HFFc6 (cell line): ENCODE measurements around the gene GFRA1. TPM values are rescaled to one million over a fixed set of nuclear protein-coding genes. Genes with fewer than 3 reads are reported as not detected.
A peak's percentile ranks its signal among the peaks of the same experiment; 100 is the strongest.

Experiments used
- DNase-seq: peaks from one replicate; pipeline ENCODE4 v3.0.0-alpha.2; 2018
- H3K27ac Mint-ChIP-seq: 2 replicates; pipeline ENCODE4 v1.8.0; 2020; ENCODE audit warnings: mild to moderate bottlenecking, mixed read lengths
- H3K27me3 Mint-ChIP-seq: 2 replicates; pipeline ENCODE4 v1.8.0; 2021; ENCODE audit warnings: mild to moderate bottlenecking, moderate library complexity, mixed read lengths; ENCODE audit not compliant: insufficient read depth
- H3K36me3 Mint-ChIP-seq: 2 replicates; pipeline ENCODE4 v1.8.0; 2021; ENCODE audit warnings: low read depth, mixed read lengths
- H3K4me1 Mint-ChIP-seq: 2 replicates; pipeline ENCODE4 v1.8.0; 2020; ENCODE audit warnings: low read depth, mixed read lengths
- H3K4me3 Mint-ChIP-seq: 2 replicates; pipeline ENCODE4 v1.8.0; 2020; ENCODE audit warnings: mild to moderate bottlenecking, moderate library complexity, mixed read lengths
- H3K9me3 Mint-ChIP-seq: 2 replicates; pipeline ENCODE4 v1.8.0; 2020; ENCODE audit warnings: mild to moderate bottlenecking, mixed read lengths
- CTCF ChIP-seq: fragments of 200-600 bp; sonication (generic); IDR thresholded peaks from 2 replicates; pipeline ENCODE4 v1.5.0; 2021; ENCODE audit warnings: antibody characterized with exemption, mild to moderate bottlenecking
- total RNA-seq, 6 experiments: library from RNA; stranded (reverse); fragmentation: NEBNext Ultra II Directional; extraction: Animal tissue kit (Norgen Biotek cat#: 25700); gene quantifications; 2 replicates in 1 of 6; 3 replicates in 5 of 6; pipeline ENCODE4 v1.2.3, GENCODE V29; 2021

The GFRA1 gene
- total RNA-seq, 6 experiments from 2014 or later, result 7.3 to 17.2 (median 15.9) TPM

- Mint-ChIP-seq H3K27ac (peak overlapping the region; percentile 91; the same call in 1 of the 2 replicates), H3K9me3 (no peaks in the 10 kb centered on the region), H3K36me3 (no peaks in the 10 kb centered on the region), H3K27me3 (peaks cover 4% of the 10 kb centered on the region), H3K4me1 (peaks cover 32% of the 10 kb centered on the region), H3K4me3 (no peak overlapping the region)
- TF ChIP-seq CTCF, result no peak
- DNase-seq, result no peak
Observed at GRCh38 chr10:116112232-116113231, 160.5 kb downstream of the GFRA1 start.

DNA sequence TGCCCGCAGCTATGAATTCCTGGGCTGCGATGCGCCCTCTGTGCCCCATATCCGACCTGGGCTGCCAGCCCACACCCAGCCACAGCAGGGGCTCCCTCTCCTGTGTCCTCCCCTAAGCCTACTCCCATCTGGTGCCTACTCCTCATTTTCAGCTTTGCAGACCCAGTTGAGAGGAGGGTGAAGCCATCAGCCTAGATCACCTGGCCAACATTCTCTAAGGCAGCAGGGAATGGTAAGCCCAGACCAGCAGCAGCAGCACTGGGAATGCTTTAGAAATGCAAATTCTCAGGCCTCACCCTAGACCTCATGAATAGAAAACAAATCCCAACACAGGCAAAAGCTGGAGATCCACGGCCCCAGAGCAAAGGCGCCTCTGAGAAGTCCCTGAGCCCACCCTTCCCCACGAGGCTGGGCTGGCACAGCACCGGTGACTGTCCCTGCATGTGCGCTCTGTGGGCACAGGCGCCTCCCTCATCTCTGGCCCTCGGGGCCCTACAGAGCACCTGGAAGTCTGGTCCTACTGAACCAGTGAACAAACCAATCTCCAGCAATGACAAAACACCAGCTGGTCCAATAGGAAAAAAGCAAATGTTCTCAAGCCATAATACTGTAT lies 161.4 kb downstream of the GFRA1 start:
- no peak overlapping the region for H3K27ac Mint-ChIP-seq
- H3K36me3 Mint-ChIP-seq, result no peaks in the 10 kb centered on the region; the same call in 1 of the 2 replicates
- no peak for TF ChIP-seq CTCF
- H3K9me3 Mint-ChIP-seq, result no peaks in the 10 kb centered on the region
- H3K27me3 Mint-ChIP-seq, result peaks cover 4% of the 10 kb centered on the region
- peaks cover 32% of the 10 kb centered on the region for H3K4me1 Mint-ChIP-seq
- H3K4me3 Mint-ChIP-seq, result no peak overlapping the region
- no peak for DNase-seq

GRCh38 chr10:116110736-116111135 lies 162.3 kb downstream of the GFRA1 start:
- peaks cover 4% of the 10 kb centered on the region for H3K27me3 Mint-ChIP-seq
- no peaks in the 10 kb centered on the region for H3K9me3 Mint-ChIP-seq
- H3K4me3 Mint-ChIP-seq, result no peak overlapping the region
- peaks cover 32% of the 10 kb centered on the region for H3K4me1 Mint-ChIP-seq
- no peak for DNase-seq
- no peak for TF ChIP-seq CTCF
- H3K27ac Mint-ChIP-seq, result no peak overlapping the region
- no peaks in the 10 kb centered on the region; the same call in 1 of the 2 replicates for H3K36me3 Mint-ChIP-seq

GRCh38 chr10:116109881-116110280 lies 163.1 kb downstream of the GFRA1 start:
- Mint-ChIP-seq H3K36me3 (no peaks in the 10 kb centered on the region; the same call in 1 of the 2 replicates), H3K27me3 (peaks cover 4% of the 10 kb centered on the region), H3K4me3 (no peak overlapping the region), H3K4me1 (peaks cover 23% of the 10 kb centered on the region), H3K9me3 (no peaks in the 10 kb centered on the region), H3K27ac (no peak overlapping the region)
- no peak for DNase-seq
- no peak for TF ChIP-seq CTCF

- Mint-ChIP-seq H3K36me3 (no peaks in the 10 kb centered on the region; the same call in 1 of the 2 replicates), H3K27me3 (peaks cover 4% of the 10 kb centered on the region), H3K9me3 (no peaks in the 10 kb centered on the region), H3K4me3 (no peak overlapping the region), H3K4me1 (peaks cover 19% of the 10 kb centered on the region), H3K27ac (no peak overlapping the region)
- no peak for DNase-seq
- no peak for TF ChIP-seq CTCF
Observed at GRCh38 chr10:116109481-116109880, 163.5 kb downstream of the GFRA1 start.
